22Rv1 (cell line): ENCODE results near the gene TSPAN5.

ENCODE experiments used
- H3K27ac ChIP-seq: fragments of 450-650 bp; 2 replicates; pipeline ENCODE4 v1.5.1; 2017
- ZFX ChIP-seq: fragments of 450-650 bp; IDR thresholded peaks from 2 replicates; pipeline ENCODE4 v1.6.1; 2017; ENCODE audit warnings: antibody characterized with exemption, borderline replicate concordance
- TF ChIP-seq, protein P1 (sequence below): fragments of 450-650 bp; IDR thresholded peaks from 2 replicates; pipeline ENCODE4 v1.5.1; 2017; ENCODE audit warnings: mild to moderate bottlenecking

Gene TSPAN5

GRCh38 chr4:98612318-98613250 lies 45.8 kb downstream of the TSPAN5 start:
- no peak overlapping the region for H3K27ac ChIP-seq
- TF ChIP-seq ZFX, result no peak
- TF ChIP-seq, protein P1, sequence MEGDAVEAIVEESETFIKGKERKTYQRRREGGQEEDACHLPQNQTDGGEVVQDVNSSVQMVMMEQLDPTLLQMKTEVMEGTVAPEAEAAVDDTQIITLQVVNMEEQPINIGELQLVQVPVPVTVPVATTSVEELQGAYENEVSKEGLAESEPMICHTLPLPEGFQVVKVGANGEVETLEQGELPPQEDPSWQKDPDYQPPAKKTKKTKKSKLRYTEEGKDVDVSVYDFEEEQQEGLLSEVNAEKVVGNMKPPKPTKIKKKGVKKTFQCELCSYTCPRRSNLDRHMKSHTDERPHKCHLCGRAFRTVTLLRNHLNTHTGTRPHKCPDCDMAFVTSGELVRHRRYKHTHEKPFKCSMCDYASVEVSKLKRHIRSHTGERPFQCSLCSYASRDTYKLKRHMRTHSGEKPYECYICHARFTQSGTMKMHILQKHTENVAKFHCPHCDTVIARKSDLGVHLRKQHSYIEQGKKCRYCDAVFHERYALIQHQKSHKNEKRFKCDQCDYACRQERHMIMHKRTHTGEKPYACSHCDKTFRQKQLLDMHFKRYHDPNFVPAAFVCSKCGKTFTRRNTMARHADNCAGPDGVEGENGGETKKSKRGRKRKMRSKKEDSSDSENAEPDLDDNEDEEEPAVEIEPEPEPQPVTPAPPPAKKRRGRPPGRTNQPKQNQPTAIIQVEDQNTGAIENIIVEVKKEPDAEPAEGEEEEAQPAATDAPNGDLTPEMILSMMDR, result no peak

- TF ChIP-seq, protein P1, result no peak
- no peak for TF ChIP-seq ZFX
- H3K27ac ChIP-seq, result no peak overlapping the region
Measured at GRCh38 chr4:98611677-98612317, 46.6 kb downstream of the TSPAN5 start.

- no peak for TF ChIP-seq ZFX
- TF ChIP-seq, protein P1, result no peak
Measured at GRCh38 chr4:98610926-98611676, 47.3 kb downstream of the TSPAN5 start.

GRCh38 chr4:98610431-98610830 lies 48.0 kb downstream of the TSPAN5 start:
- H3K27ac ChIP-seq, result no peak overlapping the region
- TF ChIP-seq, protein P1, result no peak
- no peak for TF ChIP-seq ZFX

More at GRCh38 chr4:98610926-98611676, 47.3 kb downstream of the TSPAN5 start:
- H3K27ac ChIP-seq, result no peak overlapping the region

DNA sequence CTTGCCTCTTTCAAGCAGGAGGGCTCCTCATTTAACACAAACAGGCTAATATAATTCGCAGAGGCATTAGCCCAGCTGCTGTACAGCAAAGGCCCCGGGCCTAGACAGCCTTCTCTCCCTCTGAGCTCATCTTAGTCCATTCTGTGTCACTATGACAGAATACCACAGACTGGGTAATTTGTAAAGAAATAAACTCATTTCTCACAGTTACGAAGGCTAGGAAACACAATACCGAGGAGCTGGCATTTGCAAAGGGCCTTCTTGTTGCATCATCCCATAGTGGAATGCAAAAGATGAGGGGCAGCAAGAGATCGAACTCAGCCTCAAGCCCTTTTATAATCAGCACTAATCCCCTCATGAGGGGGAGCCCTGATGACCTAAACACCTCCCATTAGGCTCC lies 48.5 kb downstream of the TSPAN5 start:
- no peak for TF ChIP-seq ZFX
- TF ChIP-seq, protein P1, result no peak
- H3K27ac ChIP-seq, result no peak overlapping the region

DNA sequence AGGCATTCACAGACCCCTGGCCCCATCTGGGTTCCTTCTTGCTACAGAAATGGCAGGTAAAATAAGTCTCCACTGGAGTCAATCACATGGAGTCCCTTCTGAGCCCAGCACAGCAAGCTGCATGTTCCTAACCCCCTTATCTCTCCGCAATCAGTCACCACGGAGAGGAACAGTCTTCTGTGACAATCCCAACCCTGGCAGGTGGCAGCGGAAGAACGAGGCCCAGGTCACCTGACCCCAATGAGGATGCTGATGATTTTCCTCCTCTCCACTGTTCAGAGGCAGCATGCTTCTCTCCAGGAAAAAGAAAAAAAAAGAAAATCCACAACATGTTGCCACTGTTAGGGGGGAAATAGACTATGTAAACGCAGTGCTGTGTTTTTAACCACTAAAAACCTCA lies 50.1 kb downstream of the TSPAN5 start:
- TF ChIP-seq, protein P1, result no peak
- TF ChIP-seq ZFX, result no peak
- H3K27ac ChIP-seq, result no peak overlapping the region
